Lower leg skin (tissue), 3 donors: ENCODE measurements around the gene FILIP1L.

ENCODE experiments used
- CTCF ChIP-seq, 3 donors: fragments of 450-650 bp; IDR thresholded peaks; one replicate each; pipeline ENCODE4 v1.5.1; 2016; ENCODE audit warnings: antibody characterized with exemption in 3 of 3, mild to moderate bottlenecking in 3 of 3, moderate library complexity in 2 of 3
- POLR2A ChIP-seq, 2 donors: fragments of 450-650 bp; IDR thresholded peaks; one replicate each; pipeline ENCODE4 v1.6.1; 2016 to 2017; ENCODE audit warnings: antibody characterized with exemption in 2 of 2, mild to moderate bottlenecking in 1 of 2, moderate library complexity in 1 of 2

DNA sequence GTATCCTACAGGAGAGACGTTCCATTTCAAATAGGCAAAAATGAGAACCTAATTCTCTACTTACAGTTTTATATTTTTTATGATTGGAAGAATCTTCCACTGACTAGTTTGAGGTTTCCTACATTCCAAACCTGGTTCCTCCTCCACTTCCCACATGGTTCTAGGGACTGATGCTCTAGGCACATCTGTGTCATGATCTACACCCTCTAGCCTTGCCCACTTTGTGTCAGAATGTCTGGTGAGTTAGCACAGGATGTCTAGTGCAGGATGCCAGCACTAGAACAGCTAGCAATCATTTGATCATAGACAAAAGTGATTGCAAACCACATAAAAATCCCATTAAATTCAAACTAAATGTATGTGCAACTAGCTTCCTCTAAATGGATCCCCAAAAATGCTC lies 26.7 kb upstream of the FILIP1L start:
- TF ChIP-seq CTCF (IDR thresholded peaks at IDR 0.05): no peak
- no peak for TF ChIP-seq POLR2A (IDR thresholded peaks at IDR 0.05)
